RPMI7951 (cell line): ENCODE data around the gene FAM131A. TPM values are rescaled to one million over a fixed set of nuclear protein-coding genes. Genes with fewer than 3 reads are reported as not detected.
A peak's percentile ranks its signal among the peaks of the same experiment; 100 is the strongest.

Experiments
- DNase-seq: peaks from one replicate; pipeline ENCODE4 v3.0.0-alpha.2; 2012; ENCODE audit warnings: low read depth
- total RNA-seq: library from RNA; depleted of rRNA; stranded (reverse); fragments of >200 nt; shearing (Covaris generic); gene quantifications from 2 replicates; pipeline ENCODE4 v1.2.3, GENCODE V29; 2014

The FAM131A gene
- total RNA-seq, 1 experiment from 2014 or later: 10.6 TPM

GRCh38 chr3:184377882-184378445, 40.6 kb downstream of the FAM131A start, which contains the start of gene THPO:
Gene THPO (minus strand): TSS chr3:184378207. CDS start chr3:184376259, 1,948 bp downstream.
- DNase-seq: no peak

DNA sequence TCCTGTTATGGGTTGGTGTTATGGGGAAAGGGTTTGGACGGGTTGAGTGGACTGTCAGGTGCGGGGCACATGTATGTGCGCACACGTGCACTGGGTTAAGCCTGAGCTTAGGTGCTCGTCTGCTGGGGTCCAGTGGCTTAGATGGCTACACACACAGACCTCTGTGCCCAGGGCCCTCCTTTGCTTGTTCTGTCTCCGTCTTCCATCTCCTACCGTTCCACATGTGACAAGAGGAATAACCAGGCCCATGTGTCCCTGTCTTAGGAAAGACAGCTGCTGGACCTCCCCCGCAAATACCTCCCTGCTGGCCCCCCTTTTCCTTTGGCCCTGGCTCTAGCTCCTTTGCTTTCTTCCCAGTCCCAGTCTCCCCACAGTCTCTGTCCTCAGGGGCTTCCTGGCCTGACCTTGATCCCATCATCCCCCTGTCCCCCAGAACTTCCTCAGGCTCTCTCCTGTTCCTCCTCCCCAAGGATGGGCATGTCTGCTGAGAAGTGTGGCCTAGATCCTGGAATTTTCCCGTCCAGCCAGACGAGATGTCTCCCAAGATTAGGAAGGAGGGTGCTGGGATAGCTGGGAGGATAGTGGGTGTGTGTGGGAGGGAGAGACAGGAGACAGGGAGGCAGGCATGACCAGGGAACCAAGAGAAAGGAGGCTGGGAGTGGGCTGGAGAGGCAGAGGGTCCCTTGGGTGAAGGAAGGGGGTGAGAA, 41.4 kb downstream of the FAM131A start:
- no peak for DNase-seq

- DNase-seq: no peak
These were observed 42.2 kb downstream of the FAM131A start, which contains the start of gene CHRD for GRCh38 chr3:184379358-184380184. Gene CHRD (plus strand): TSS chr3:184380054. CDS start chr3:184380319, 265 bp downstream.

DNA sequence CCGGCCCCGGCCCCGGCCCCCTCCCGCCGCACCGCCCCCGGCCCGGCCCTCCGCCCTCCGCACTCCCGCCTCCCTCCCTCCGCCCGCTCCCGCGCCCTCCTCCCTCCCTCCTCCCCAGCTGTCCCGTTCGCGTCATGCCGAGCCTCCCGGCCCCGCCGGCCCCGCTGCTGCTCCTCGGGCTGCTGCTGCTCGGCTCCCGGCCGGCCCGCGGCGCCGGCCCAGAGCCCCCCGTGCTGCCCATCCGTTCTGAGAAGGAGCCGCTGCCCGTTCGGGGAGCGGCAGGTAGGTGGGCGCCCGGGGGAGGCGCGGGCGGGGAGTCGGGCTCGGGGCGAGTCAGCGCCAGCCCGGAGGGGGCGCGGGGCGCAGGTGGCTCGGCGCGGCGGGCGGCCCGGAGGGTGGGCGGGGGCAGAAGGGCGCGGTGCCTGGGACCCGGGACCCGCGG, 42.8 kb downstream of the FAM131A start:
- DNase-seq: peak; percentile 19

DNA sequence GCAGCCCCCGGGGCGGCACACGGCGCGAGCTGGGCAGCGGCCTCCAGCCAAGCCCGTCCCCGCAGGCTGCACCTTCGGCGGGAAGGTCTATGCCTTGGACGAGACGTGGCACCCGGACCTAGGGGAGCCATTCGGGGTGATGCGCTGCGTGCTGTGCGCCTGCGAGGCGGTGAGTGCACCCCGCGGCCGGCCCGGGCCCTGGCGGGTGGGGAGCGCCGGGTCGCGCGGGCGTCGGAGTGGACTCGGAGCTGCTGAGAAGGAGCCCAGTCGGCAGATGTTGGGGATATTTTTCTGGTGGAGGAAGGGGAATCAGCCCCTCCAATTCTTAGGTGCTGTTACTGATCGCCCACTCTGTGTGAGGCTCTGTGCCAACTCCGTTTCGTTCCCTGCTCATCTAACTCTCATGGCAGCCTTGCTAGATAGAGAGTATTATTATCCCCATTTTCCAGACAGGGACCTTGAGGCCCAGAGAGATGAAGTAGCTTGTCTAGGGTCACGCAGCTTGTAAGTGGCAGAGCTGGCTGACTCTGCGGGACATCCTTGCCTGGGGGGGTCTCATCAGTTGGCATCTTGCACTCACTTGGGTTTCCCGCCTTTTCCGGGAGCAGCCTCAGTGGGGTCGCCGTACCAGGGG, 43.3 kb downstream of the FAM131A start:
- no peak for DNase-seq

- no peak for DNase-seq
These were observed 44.1 kb downstream of the FAM131A start for GRCh38 chr3:184381261-184382224.

DNA sequence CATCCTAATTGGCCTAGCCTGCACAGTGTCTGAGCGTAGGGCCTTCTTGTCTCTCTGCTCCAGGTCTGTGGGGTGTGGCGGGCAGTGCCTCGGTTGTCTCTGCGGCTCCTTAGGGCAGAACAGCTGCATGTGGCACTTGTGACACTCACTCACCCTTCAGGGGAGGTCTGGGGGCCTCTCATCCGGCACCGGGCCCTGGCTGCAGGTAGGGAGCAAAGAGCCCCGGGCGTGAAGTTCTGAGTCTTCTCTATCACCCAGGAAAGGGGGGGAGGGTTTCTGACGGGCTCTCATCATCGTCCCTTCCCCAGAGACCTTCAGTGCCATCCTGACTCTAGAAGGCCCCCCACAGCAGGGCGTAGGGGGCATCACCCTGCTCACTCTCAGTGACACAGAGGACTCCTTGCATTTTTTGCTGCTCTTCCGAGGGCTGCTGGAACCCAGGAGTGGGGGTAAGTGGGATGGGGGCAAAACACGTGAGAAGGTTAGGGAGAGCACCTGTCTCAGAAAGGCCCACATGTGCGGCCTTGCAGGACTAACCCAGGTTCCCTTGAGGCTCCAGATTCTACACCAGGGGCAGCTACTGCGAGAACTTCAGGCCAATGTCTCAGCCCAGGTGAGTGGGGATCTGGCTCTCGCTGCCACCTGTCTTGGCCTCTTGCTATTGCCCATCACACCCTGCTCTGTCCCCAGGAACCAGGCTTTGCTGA, 45.1 kb downstream of the FAM131A start:
- no peak for DNase-seq

DNA sequence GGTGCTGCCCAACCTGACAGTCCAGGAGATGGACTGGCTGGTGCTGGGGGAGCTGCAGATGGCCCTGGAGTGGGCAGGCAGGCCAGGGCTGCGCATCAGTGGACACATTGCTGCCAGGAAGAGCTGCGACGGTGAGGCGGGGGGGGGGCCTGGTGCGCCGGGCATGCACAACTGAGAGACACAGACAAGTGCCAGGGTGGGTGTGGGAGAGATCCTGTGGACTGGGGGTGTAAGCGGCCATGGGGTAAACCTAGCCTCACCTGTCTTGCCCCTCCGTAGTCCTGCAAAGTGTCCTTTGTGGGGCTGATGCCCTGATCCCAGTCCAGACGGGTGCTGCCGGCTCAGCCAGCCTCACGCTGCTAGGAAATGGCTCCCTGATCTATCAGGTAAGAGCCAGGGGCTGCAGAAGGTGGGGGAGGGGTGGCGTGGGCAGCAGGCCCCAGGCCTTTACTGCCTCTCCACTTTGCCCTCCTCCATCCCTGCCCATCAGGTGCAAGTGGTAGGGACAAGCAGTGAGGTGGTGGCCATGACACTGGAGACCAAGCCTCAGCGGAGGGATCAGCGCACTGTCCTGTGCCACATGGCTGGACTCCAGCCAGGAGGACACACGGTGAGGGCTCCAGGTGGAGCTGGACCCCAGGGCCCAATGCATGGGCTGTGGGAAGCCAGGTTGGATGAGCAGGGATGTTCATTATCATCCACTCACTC, 45.8 kb downstream of the FAM131A start:
- DNase-seq: no peak

GRCh38 chr3:184384342-184384741, 46.9 kb downstream of the FAM131A start:
- DNase-seq: no peak

GRCh38 chr3:184384856-184385422, 47.5 kb downstream of the FAM131A start:
- DNase-seq: no peak

DNA sequence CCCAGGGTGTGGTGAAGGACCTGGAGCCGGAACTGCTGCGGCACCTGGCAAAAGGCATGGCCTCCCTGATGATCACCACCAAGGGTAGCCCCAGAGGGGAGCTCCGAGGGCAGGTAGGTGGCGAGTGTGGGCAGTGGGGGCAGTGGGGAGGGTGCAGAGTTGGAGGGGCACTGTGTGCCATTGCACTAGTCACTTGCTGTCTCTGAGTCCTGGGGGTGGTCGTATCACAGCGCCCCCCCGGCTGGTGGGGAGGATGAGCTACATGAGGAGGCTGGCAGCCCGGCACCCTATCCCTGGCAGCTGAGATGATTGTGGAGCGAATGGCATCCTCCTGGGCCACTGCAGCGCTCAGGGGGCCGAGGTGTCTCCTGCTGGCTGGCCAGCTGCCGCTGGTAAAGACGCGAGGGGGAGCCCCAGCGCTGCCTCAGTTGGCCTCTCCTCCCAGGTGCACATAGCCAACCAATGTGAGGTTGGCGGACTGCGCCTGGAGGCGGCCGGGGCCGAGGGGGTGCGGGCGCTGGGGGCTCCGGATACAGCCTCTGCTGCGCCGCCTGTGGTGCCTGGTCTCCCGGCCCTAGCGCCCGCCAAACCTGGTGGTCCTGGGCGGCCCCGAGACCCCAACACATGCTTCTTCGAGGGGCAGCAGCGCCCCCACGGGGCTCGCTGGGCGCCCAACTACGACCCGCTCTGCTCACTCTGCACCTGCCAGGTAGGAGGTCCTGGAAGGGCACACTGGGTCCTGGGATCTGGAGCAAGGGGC, 48.8 kb downstream of the FAM131A start:
- no peak for DNase-seq

DNA sequence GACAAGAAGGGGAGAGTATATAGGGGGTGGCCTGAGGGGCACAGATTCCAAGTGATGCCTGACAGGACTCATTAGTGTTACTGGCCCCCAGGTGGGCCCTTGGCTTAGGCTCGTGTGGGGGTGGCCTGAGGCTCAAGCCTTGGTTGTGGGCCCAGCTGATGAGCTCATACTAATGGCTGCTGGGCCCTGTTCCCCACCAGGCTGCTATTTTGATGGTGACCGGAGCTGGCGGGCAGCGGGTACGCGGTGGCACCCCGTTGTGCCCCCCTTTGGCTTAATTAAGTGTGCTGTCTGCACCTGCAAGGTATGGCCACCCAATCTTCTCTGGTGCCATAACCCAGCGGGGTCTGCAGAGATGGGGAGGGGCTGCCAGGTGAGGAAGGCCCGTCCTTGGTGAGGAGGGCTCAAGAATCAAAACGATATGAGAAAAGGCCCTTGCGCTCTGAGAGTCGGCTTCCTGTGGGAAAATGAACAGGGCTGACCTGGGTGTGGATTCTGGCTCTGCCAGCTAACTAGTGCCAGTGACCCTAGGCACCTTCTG, 49.8 kb downstream of the FAM131A start:
- no peak for DNase-seq

DNA sequence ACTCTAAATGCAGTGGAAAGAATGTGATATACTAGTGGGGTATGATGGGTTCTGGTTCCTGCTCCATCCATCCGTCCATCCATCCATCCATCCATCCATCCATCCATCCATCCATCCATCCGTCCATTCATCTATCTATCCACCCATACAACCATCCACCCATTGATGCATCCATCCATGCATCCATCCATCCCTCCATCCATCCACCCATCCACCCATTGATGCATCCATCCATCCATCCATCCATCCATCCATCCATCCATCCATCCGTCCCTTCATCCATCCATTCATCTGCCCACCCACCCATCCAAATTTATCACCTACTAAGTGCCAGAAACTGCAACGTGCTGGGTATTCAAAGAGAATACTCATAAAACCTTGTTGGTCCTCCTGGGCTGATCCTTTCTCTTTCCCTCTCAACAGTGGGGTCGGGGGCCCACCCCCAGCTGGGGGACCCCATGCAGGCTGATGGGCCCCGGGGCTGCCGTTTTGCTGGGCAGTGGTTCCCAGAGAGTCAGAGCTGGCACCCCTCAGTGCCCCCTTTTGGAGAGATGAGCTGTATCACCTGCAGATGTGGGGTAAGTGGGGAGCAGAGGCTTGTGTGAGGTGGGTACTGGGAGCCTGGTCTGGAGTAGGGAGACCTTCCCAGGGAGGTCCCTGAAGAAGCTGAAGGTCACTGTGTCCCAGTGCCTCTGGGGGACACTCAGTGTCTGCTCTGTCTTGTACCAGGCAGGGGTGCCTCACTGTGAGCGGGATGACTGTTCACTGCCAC, 51.0 kb downstream of the FAM131A start:
- no peak for DNase-seq

DNA sequence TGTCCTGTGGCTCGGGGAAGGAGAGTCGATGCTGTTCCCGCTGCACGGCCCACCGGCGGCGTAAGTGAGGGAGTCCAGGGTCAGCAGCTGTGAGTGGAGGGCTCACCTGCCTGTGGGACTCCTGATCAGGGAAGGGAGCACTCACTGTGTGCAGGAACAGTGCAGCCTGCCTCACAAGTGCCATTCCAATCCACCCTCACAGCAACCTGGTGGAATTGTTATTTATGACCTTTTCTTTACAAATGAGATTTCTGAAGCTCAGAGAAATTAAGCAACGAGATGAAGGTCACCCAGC, 51.5 kb downstream of the FAM131A start:
- DNase-seq: no peak

- no peak for DNase-seq
These were observed 52.0 kb downstream of the FAM131A start for GRCh38 chr3:184389384-184389783.

DNA sequence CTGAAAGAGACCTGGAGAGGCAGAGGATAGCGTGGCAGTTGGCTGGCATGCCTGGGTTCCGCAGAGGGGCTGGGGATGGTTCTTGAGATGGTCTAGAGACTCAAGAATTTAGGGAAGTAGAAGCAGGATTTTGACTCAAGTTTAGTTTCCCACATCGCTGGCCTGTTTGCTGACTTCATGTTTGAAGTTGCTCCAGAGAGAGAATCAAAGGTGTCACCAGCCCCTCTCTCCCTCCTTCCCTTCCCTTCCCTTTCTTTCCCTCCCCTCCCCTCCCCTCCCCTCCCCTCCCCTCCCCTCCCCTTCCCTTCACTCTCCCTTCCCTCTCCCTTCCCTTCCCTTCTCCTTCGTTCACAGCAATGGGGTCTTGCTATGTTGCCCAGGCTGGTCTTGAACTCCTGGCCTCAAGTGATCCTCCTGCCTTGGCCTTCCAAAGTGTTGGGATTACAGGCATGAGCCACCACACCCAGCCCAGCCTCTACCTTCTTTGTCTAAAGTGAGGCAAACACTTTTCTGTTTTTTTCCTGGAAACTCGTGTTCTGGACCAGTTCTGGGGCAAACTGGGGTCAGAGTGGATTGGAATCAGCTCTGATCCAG, 52.6 kb downstream of the FAM131A start:
- DNase-seq: no peak

- no peak for DNase-seq
These were observed 53.9 kb downstream of the FAM131A start for GRCh38 chr3:184391266-184391665.
